ENCODE measurements around the gene ADK.

GRCh38 chr10:74139981-74140380 is 11.0 kb upstream of the ADK start:
- no peak for TF ChIP-seq POLR2AphosphoS5 (IDR thresholded peaks at IDR 0.05)
- TF ChIP-seq, protein P1, sequence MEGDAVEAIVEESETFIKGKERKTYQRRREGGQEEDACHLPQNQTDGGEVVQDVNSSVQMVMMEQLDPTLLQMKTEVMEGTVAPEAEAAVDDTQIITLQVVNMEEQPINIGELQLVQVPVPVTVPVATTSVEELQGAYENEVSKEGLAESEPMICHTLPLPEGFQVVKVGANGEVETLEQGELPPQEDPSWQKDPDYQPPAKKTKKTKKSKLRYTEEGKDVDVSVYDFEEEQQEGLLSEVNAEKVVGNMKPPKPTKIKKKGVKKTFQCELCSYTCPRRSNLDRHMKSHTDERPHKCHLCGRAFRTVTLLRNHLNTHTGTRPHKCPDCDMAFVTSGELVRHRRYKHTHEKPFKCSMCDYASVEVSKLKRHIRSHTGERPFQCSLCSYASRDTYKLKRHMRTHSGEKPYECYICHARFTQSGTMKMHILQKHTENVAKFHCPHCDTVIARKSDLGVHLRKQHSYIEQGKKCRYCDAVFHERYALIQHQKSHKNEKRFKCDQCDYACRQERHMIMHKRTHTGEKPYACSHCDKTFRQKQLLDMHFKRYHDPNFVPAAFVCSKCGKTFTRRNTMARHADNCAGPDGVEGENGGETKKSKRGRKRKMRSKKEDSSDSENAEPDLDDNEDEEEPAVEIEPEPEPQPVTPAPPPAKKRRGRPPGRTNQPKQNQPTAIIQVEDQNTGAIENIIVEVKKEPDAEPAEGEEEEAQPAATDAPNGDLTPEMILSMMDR (IDR thresholded peaks at IDR 0.05): no peak
- TF ChIP-seq POLR2A (IDR thresholded peaks at IDR 0.05): no peak

Data from gastroesophageal sphincter (tissue), 3 donors.